Measurements from ENCODE around the gene CADPS. TPM values are rescaled to one million over a fixed set of nuclear protein-coding genes. Genes with fewer than 3 reads are reported as not detected.

The CADPS gene
- total RNA-seq, 1 donor from 2014 or later = 45.1 TPM

DNA sequence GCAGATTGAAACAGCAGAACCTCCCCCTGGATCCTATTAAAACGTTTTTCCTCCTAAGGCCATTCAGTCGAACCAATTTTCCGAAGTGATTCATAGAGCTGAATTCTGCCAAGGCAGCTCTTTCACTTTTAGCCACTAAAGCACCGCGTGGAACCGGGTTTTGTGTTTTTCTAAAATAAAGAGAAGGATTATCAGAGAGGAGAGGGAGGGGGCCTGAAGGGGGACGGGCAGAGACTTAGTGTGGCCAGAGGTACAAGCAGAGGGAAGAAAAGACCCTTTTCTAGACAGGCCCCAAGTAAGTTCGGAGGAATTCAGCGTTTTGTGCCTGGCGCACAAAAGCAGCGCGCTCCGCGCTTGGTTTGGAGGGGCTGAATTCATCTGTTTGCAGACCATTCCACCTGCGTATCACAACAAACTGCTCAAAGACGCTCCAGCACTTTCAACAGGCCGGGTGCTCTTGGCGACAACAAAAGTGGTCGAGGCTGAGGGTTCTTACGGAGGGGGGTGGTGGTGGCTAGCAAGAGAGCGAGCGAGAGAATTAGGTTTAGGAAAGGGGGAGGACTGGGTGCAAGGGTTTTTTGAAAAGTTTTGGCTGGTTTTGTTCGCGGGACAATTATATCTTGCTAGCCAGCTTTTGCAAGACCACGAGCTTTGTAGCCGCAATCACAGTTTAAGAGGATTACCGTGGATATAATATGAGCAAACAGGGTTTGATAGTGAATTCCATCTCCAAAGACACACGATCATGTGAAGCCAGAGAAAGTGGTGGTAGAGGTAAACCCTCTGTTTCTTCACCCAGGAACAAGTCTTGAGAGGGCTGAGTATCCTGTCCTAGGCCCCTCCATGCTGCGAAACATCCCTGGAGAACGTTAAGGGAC lies 500.6 kb downstream of the CADPS start:
- intact Hi-C loops (cut with DNase I) = no loop called here
- DNase-seq (ENCODE audit: low spot score) = no peak

GRCh38 chr3:62373714-62374333 lies 501.4 kb downstream of the CADPS start:
- DNase-seq (ENCODE audit: low spot score) = no peak
- intact Hi-C loops (cut with DNase I) = no loop called here

- no peak for DNase-seq (ENCODE audit: low spot score)
- intact Hi-C loops (cut with DNase I) = no loop called here
These were observed 502.0 kb downstream of the CADPS start, which contains the start of gene FEZF2 for GRCh38 chr3:62373215-62373614. Gene FEZF2, minus strand, starts transcription at chr3:62373550. Its CDS starts 682 bp downstream, at chr3:62372868.

DNA sequence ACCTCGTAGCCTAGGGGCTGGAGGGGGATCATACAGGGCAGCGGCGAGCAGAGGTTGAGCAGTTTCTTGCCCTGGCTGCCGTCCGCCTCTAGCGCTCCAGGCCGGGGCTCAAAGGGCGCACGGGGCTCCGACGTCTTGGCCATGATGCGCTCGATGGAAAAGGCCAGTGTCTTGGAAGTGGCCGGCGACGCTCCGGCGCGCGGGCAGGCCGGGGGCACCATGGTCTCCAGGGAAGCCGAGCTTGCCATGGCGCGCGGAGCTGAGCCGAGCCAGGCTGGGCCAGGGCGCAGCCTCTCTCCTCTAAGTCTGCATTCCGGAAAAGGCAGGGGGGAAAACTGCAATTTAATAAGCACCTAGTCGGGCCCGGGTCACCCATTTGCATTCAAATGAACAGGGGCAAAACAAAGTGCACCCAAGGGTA lies 502.6 kb downstream of the CADPS start:
- DNase-seq (ENCODE audit: low spot score) = no peak
- intact Hi-C loops (cut with DNase I) = no loop called here

DNA sequence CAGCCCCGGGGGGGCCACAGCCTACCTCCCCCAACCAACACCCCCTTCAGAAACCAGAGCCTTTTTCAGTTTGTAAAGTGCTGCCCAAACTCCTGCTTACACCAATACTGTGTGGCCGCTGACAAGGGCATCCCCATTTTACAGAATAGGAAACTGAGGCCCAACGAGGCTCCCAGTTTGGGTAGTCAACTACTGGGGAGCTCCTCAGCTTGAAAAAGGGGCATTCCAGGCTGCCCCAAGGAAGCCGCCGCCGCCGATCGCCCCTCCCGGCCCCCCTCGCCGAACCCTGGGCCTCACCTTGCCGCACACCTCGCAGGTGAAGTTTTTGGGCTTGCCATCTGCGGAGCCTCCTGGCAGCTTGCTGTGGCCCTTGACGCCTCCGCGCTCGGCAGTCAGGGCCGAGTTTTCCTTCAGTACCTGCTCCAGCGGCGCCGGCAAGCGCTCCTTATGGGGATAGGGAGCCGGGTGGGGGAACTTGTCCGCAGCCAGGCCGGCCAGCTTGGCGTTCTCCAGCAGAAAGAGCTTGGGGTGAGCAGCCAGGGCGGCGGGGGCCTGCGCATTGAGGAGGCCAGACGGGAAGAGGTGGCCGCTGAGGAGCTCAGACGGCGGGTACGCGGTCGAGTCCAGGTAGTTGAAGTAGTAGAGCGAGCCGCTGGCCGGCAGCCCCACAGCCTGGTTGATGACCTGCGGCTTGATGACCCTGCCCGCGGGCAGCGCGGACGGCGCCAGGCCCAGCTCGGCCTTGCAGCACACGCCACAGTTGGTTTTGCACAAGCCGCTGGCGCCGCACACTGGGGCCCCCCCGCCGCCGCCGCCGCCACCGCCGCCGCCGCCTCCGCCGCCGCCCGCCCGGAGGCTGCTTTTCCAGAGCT lies 503.3 kb downstream of the CADPS start:
- intact Hi-C loops (cut with DNase I) = no loop called here
- DNase-seq (ENCODE audit: low spot score) = no peak

DNA sequence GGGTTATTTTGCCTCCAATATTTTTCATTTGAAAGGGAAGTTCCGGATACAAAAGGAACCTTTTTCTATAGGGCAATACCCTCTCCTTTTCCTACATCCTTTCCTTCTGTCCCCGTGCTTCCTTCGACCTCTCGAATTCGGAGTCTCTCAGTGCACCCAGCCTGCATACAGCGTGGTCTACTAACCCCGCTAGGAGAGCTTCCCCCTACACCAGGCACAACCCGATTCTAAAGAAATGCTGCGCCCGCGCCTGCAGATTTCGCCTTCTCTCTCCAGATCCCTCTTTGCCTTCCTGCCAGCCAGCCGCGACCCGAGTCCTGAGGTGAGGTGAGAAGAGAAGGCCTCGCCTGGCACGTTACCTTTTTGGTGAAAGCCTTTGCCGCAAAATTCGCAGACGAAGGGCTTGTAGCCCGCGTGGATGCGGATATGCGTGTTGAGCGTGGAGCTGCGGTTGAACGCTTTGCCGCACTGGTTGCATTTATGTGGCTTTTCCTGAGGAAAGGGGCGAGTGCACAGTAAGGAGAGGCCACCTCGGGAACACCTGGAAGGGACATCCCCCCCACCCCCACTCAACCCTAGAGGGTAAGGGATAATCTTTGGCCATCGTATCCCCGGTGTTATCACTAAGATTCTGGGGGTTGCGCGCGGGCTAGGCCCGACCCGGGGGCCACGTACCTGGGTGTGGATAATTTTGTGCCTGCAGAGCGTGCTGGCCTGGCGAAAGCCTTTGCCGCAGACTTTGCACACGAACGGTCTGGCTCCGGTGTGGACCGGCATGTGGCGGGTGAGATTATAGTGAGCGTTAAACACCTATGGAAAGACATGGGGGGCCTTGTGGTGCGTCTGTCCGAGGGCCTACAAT lies 504.1 kb downstream of the CADPS start:
- intact Hi-C loops (cut with DNase I) = no loop called here

DNA sequence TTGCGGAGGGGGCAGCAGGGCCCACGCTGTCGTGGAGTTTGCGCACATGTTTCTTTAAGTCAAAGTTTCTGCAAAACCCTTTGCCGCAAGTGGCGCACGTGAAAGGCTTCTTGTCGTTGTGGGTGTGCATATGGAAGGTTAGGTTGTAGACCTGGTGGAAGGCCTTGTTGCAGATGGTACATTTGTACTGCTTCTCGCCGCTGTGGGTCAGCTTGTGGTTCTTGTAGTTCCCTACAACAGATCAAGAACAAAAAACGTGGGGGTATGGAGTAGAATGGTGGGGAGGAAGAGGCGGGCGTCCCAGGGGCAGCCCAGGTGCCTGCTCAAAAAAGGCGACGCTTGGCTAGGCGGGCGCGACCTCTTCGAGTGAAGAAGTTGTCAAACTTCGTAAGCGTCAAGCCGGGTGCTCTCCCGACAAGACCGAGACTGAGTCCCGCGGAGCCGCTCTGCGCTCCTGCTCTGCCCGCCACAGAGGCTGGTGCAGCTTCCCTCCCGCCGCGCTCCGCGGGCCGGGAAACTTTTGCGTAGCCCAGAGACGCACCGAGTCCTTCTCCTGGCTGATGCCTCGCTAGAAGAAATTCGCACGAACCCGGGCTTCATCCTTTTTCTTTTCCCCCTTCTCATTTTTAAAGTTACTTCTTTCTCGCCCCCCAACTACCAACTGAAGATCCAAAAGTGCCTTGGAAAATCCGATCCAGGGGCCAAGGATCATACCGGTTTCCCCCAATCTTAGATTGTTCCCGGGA lies 504.9 kb downstream of the CADPS start:
- no peak for DNase-seq (ENCODE audit: low spot score)
- intact Hi-C loops (cut with DNase I) = no loop called here

More for the DNA sequence above, 504.1 kb downstream of the CADPS start:
- DNase-seq (ENCODE audit: low spot score) = no peak

GRCh38 chr3:62369476-62369743 lies 505.8 kb downstream of the CADPS start:
- no peak for DNase-seq (ENCODE audit: low spot score)
- intact Hi-C loops (cut with DNase I) = no loop called here

DNA sequence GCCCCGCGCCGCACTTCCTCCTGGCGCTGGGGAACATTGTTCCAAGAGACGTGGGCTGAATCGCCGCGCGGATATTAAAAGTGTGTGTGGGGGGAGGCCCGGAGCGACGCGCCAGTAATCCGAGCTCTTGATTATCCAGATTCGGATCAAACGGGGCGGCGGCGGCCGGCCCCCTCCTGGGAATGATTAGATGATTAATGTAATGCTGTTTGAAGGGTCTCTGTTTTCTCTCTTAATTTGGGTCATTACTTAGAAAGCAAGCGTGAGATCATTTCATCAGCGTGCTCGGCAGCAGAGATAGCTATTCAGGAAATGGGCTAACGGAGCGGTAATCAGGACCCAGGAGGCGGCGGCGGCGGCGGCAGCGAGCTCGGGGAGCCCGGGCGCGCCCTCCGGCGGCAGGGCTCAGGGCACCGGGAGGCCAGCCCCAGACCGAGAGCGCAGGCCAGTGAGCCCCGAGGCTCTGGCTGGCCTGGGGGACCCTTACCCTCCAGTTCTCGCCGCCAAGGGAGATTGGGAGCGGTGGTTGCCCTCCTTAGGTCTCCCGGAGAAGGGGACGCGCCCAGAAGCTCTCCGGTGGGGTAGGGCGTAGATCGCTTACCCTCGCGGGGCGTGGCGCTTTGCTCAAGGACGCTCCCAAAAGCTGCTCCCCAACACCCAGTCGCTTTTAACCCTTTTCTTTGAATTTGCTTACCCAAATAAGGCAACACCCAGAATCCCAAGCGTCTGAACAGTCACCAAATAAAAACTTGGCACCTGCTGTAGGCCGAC lies 506.3 kb downstream of the CADPS start:
- DNase-seq (ENCODE audit: low spot score) = no peak
- intact Hi-C loops (cut with DNase I) = no loop called here

GRCh38 chr3:62368290-62368704 lies 506.9 kb downstream of the CADPS start:
- intact Hi-C loops (cut with DNase I) = no loop called here

DNA sequence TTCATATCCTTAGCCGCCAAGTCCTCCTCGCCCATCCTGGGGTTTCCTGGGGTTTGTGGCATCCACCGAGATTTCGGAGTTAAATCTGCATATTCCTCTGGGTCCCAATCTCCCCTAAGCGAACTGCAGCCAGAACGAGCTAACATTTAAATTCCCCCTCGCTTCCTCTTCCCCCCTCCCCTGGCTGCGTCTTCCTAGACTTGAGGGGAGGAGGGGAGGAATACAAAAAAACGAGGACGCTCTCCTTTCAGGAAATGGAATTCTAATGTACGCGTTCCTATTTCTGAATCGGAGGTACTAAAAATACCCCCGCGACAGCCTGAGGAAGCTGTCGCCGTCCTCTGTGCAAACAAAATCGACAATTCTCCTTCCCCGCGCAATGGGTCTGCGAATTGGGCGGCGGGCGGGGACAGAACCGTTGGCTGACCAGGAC lies 507.4 kb downstream of the CADPS start:
- no peak for DNase-seq (ENCODE audit: low spot score)
- intact Hi-C loops (cut with DNase I) = no loop called here

More at GRCh38 chr3:62368290-62368704, 506.9 kb downstream of the CADPS start:
- no peak for DNase-seq (ENCODE audit: low spot score)

GRCh38 chr3:62366126-62366484 lies 509.1 kb downstream of the CADPS start:
- no peak for DNase-seq (ENCODE audit: low spot score)
- intact Hi-C loops (cut with DNase I) = no loop called here

GRCh38 chr3:62365391-62366125 lies 509.7 kb downstream of the CADPS start:
- intact Hi-C loops (cut with DNase I) = no loop called here
- no peak for DNase-seq (ENCODE audit: low spot score)

GRCh38 chr3:62364191-62364590 lies 511.0 kb downstream of the CADPS start:
- intact Hi-C loops (cut with DNase I) = no loop called here
- no peak for DNase-seq (ENCODE audit: low spot score)

GRCh38 chr3:62363275-62363674 lies 511.9 kb downstream of the CADPS start:
- no peak for DNase-seq (ENCODE audit: low spot score)

GRCh38 chr3:62361824-62362223 lies 513.4 kb downstream of the CADPS start:
- intact Hi-C loops (cut with DNase I) = no loop called here
- DNase-seq (ENCODE audit: low spot score) = no peak

More at GRCh38 chr3:62363275-62363674, 511.9 kb downstream of the CADPS start:
- intact Hi-C loops (cut with DNase I) = no loop called here

DNA sequence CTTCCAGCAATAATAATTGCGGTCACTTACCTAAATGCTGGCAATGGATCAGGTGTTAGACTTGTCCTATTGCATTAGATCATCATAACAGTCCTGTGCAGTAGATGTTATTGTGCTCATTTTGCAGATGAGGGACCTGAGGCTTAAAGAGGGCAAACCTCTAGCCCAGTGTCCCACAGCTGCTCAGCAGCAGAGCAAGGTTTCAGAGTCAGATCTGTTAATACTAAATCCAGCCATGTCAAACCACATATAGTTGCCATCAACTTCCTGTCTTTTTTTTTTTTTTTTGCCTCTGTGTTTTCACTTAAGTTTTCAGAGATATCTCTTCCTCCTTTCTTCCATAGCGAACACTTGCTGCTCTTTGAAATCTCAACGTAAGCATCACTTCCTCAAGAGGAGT lies 514.0 kb downstream of the CADPS start:
- DNase-seq (ENCODE audit: low spot score) = no peak
- intact Hi-C loops (cut with DNase I) = no loop called here

Measured in cardiac septum (tissue), 1 donor.